Neural cell (in vitro differentiated cells): ENCODE results near the gene MAP3K14. TPM values are rescaled to one million over a fixed set of nuclear protein-coding genes. Genes with fewer than 3 reads are reported as not detected.
A peak's percentile ranks its signal among the peaks of the same experiment; 100 is the strongest.

Source experiments
- H2AFZ ChIP-seq: fragments of 200-600, 300-800 bp; sonication (generic), shearing (Covaris generic); 2 replicates; pipeline ENCODE4 v1.6.0; 2014; ENCODE audit warnings: low read depth, mild to moderate bottlenecking, antibody characterized with exemption, low read length, moderate library complexity
- H3F3A ChIP-seq: fragments of 200-600 bp; shearing (Covaris generic); 2 replicates; pipeline ENCODE4 v1.6.1; 2016; ENCODE audit warnings: mild to moderate bottlenecking, moderate library complexity, mixed read lengths, antibody characterized with exemption, low read length; ENCODE audit not compliant: insufficient read depth, poor library complexity, severe bottlenecking
- H3K27ac ChIP-seq: fragments of 200-600, 300-800 bp; sonication (generic), shearing (Covaris generic); 2 replicates; pipeline ENCODE4 v1.5.1; 2014; ENCODE audit warnings: mild to moderate bottlenecking, low read length, moderate library complexity
- H3K27me3 ChIP-seq: fragments of 300-800, 200-600 bp; sonication (generic), shearing (Covaris generic); 2 replicates; pipeline ENCODE4 v1.6.0; 2014; ENCODE audit warnings: mild to moderate bottlenecking, low read depth, low read length, moderate library complexity; ENCODE audit not compliant: insufficient read depth
- H3K36me3 ChIP-seq: fragments of 300-800, 200-600 bp; sonication (generic), shearing (Covaris generic); 2 replicates; pipeline ENCODE4 v1.5.1; 2014; ENCODE audit warnings: mild to moderate bottlenecking, antibody characterized with exemption, low read length, moderate library complexity; ENCODE audit not compliant: insufficient read depth
- H3K4me2 ChIP-seq: fragments of 300-800, 200-600 bp; sonication (generic), shearing (Covaris generic); 2 replicates; pipeline ENCODE4 v1.6.0; 2014; ENCODE audit warnings: mild to moderate bottlenecking, low read length
- H3K4me3 ChIP-seq: fragments of 300-800, 200-600 bp; sonication (generic), shearing (Covaris generic); 2 replicates; pipeline ENCODE4 v1.5.1; 2014; ENCODE audit warnings: mild to moderate bottlenecking, low read length, moderate library complexity
- H3K79me2 ChIP-seq: fragments of 200-600 bp; shearing (Covaris generic); replicated peaks from 2 replicates; pipeline ENCODE4 v1.6.0; 2014; ENCODE audit warnings: mild to moderate bottlenecking, low read length, moderate library complexity; ENCODE audit not compliant: insufficient read depth
- H3K9ac ChIP-seq: fragments of 300-800, 200-600 bp; sonication (generic), shearing (Covaris generic); 2 replicates; pipeline ENCODE4 v1.6.1; 2016; ENCODE audit warnings: mild to moderate bottlenecking, low read length, mixed read lengths
- H3K9me2 ChIP-seq: fragments of 200-600 bp; shearing (Covaris generic); 2 replicates; pipeline ENCODE4 v1.6.1; 2016; ENCODE audit warnings: mild to moderate bottlenecking, low read length, mixed read lengths; ENCODE audit not compliant: insufficient read depth
- H3K9me3 ChIP-seq: fragments of 200-600, 300-800 bp; sonication (generic), shearing (Covaris generic); 2 replicates; pipeline ENCODE4 v1.6.1; 2016; ENCODE audit warnings: mild to moderate bottlenecking, mixed run types, low read length, moderate library complexity, mixed read lengths
- H4K20me1 ChIP-seq: fragments of 200-600 bp; shearing (Covaris generic); 2 replicates; pipeline ENCODE4 v1.6.1; 2016; ENCODE audit warnings: mild to moderate bottlenecking, mixed run types; ENCODE audit not compliant: insufficient read depth
- EP300 ChIP-seq: fragments of 450-650 bp; conservative IDR thresholded peaks from 2 replicates; pipeline ENCODE4 v1.6.1; 2014; ENCODE audit warnings: antibody characterized with exemption, mild to moderate bottlenecking, moderate library complexity; ENCODE audit not compliant: poor library complexity, severe bottlenecking
- EZH2 ChIP-seq: fragments of 200-600, 300-800 bp; shearing (Covaris generic), sonication (generic); IDR thresholded peaks from 2 replicates; pipeline ENCODE4 v1.6.1; 2014; ENCODE audit warnings: antibody characterized with exemption, low read length, borderline replicate concordance, mild to moderate bottlenecking; ENCODE audit not compliant: insufficient read depth, poor library complexity, severe bottlenecking
- MXI1 ChIP-seq: fragments of 450-650 bp; conservative IDR thresholded peaks from 2 replicates; pipeline ENCODE4 v1.6.1; 2014; ENCODE audit warnings: antibody characterized with exemption, mild to moderate bottlenecking; ENCODE audit not compliant: poor library complexity, severe bottlenecking
- POLR2AphosphoS5 ChIP-seq: IDR thresholded peaks from 2 replicates; pipeline ENCODE4 v1.6.1; 2012
- RAD21 ChIP-seq: fragments of 450-650 bp; conservative IDR thresholded peaks from 2 replicates; pipeline ENCODE4 v1.6.1; 2014; ENCODE audit warnings: antibody characterized with exemption, mild to moderate bottlenecking, moderate library complexity
- SMC3 ChIP-seq: fragments of 450-650 bp; conservative IDR thresholded peaks from 2 replicates; pipeline ENCODE4 v1.6.1; 2014; ENCODE audit warnings: antibody characterized with exemption, mild to moderate bottlenecking, moderate library complexity; ENCODE audit not compliant: poor library complexity
- TAF1 ChIP-seq: IDR thresholded peaks from 2 replicates; pipeline ENCODE4 v1.6.1; 2012; ENCODE audit warnings: low read depth
- polyA plus RNA-seq: library from polyadenylated mRNA; depleted of rRNA; stranded (reverse); fragments of >200 nt; gene quantifications from 2 replicates; pipeline ENCODE4 v1.2.3, GENCODE V29; 2014
- TF ChIP-seq, protein P1 (sequence below): IDR thresholded peaks from 2 replicates; pipeline ENCODE4 v1.6.1; 2012; ENCODE audit warnings: borderline replicate concordance
- TF ChIP-seq, protein P2 (sequence below): fragments of 450-650 bp; IDR thresholded peaks from 2 replicates; pipeline ENCODE4 v1.5.1; 2014; ENCODE audit warnings: antibody characterized with exemption, mild to moderate bottlenecking, moderate library complexity; ENCODE audit not compliant: poor library complexity, severe bottlenecking

Gene MAP3K14
- polyA plus RNA-seq, 1 donor from 2014 or later, result 6.7 TPM

DNA sequence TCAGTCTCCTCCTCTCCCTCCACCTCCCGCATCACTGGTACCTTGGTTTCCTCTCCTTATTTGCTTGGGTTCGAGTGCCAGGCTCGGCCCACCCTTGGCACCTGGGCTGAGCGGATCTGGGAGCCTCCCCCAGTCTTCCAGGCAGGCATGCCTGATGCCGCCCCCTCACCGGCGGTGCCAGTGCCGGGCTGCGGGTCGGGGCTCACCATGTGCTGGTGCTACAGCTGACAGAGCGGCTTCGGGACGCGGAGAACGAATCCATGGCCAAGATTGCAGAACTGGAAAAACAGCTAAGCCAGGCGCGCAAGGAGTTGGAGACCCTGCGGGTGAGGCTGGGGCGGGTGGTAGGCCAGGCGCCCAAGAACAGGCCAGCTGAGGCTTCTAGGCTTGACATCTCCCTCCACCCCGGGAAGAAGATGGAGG, 75.9 kb downstream of the MAP3K14 start:
- TF ChIP-seq, protein P1, sequence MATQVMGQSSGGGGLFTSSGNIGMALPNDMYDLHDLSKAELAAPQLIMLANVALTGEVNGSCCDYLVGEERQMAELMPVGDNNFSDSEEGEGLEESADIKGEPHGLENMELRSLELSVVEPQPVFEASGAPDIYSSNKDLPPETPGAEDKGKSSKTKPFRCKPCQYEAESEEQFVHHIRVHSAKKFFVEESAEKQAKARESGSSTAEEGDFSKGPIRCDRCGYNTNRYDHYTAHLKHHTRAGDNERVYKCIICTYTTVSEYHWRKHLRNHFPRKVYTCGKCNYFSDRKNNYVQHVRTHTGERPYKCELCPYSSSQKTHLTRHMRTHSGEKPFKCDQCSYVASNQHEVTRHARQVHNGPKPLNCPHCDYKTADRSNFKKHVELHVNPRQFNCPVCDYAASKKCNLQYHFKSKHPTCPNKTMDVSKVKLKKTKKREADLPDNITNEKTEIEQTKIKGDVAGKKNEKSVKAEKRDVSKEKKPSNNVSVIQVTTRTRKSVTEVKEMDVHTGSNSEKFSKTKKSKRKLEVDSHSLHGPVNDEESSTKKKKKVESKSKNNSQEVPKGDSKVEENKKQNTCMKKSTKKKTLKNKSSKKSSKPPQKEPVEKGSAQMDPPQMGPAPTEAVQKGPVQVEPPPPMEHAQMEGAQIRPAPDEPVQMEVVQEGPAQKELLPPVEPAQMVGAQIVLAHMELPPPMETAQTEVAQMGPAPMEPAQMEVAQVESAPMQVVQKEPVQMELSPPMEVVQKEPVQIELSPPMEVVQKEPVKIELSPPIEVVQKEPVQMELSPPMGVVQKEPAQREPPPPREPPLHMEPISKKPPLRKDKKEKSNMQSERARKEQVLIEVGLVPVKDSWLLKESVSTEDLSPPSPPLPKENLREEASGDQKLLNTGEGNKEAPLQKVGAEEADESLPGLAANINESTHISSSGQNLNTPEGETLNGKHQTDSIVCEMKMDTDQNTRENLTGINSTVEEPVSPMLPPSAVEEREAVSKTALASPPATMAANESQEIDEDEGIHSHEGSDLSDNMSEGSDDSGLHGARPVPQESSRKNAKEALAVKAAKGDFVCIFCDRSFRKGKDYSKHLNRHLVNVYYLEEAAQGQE, result no peak
- no peak for TF ChIP-seq RAD21
- TF ChIP-seq EP300, result no peak
- TF ChIP-seq POLR2AphosphoS5, result no peak
- TF ChIP-seq, protein P2, sequence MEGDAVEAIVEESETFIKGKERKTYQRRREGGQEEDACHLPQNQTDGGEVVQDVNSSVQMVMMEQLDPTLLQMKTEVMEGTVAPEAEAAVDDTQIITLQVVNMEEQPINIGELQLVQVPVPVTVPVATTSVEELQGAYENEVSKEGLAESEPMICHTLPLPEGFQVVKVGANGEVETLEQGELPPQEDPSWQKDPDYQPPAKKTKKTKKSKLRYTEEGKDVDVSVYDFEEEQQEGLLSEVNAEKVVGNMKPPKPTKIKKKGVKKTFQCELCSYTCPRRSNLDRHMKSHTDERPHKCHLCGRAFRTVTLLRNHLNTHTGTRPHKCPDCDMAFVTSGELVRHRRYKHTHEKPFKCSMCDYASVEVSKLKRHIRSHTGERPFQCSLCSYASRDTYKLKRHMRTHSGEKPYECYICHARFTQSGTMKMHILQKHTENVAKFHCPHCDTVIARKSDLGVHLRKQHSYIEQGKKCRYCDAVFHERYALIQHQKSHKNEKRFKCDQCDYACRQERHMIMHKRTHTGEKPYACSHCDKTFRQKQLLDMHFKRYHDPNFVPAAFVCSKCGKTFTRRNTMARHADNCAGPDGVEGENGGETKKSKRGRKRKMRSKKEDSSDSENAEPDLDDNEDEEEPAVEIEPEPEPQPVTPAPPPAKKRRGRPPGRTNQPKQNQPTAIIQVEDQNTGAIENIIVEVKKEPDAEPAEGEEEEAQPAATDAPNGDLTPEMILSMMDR, result no peak
- no peak for TF ChIP-seq SMC3
- no peak for TF ChIP-seq TAF1
- Histone ChIP-seq H3K27ac (peak overlapping the region; percentile 59), H3K9ac (peak overlapping the region; percentile 86), H3K27me3 (no peaks in the 10 kb centered on the region), H3F3A (no peaks in the 10 kb centered on the region), H3K36me3 (no peaks in the 10 kb centered on the region), H3K4me2 (peak overlapping the region; percentile 90), H4K20me1 (no peaks in the 10 kb centered on the region), H3K4me3 (peak overlapping the region; percentile 78), H3K9me2 (no peaks in the 10 kb centered on the region), H2AFZ (peak overlapping the region; percentile 98), H3K9me3 (no peaks in the 10 kb centered on the region), H3K79me2 (no peaks in the 10 kb centered on the region)

DNA sequence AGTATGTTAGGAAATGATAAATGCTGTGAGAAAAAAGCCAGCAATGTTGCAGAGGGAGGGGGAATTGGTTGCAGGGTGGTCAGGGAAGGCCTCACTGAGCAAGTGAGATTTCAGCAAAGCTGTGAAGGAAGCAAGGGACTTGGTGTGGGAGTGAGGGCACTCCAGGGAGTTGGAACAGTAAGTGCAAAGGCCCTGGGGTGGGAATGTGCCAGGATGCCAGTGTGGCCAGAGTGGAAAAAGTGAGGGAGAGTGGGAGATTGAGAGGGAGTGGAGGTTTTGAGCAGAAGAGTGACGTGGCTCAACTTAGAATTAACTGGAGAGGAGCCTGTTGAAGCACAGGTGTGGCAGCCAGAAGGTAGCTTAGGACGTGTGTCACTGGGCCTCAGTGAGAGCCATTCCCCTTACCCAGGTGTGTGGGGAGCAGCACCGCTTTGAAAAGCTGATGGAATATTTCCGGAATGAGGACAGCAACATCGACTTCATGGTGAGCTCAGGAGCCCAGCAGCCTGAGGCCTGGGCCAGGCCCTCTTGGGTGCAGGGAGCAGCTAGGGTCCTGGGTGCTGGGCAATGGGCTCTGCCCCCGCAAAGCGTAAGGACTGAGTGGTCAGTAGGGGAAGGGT, 78.6 kb downstream of the MAP3K14 start:
- Histone ChIP-seq H3K9me3 (no peaks in the 10 kb centered on the region), H3F3A (no peaks in the 10 kb centered on the region), H2AFZ (no peak overlapping the region), H3K27me3 (no peaks in the 10 kb centered on the region), H3K79me2 (no peaks in the 10 kb centered on the region), H3K27ac (no peak overlapping the region), H3K4me3 (no peak overlapping the region), H4K20me1 (no peaks in the 10 kb centered on the region), H3K9ac (no peak overlapping the region), H3K36me3 (no peaks in the 10 kb centered on the region), H3K9me2 (no peaks in the 10 kb centered on the region), H3K4me2 (no peak overlapping the region)
- no peak for TF ChIP-seq TAF1
- TF ChIP-seq, protein P1, result no peak
- TF ChIP-seq EZH2, result no peak
- TF ChIP-seq EP300, result no peak
- TF ChIP-seq POLR2AphosphoS5, result no peak
- TF ChIP-seq, protein P2, result no peak
- no peak for TF ChIP-seq RAD21
- TF ChIP-seq MXI1, result no peak
- TF ChIP-seq SMC3, result no peak
